Measurements from ENCODE around the gene GLRX2. TPM values are rescaled to one million over a fixed set of nuclear protein-coding genes. Genes with fewer than 3 reads are reported as not detected.
A peak's percentile ranks its signal among the peaks of the same experiment; 100 is the strongest.

Gene GLRX2
- polyA plus RNA-seq, 3 donors, result 9.0 to 16.8 (median 15.9) TPM

GRCh38 chr1:193114485-193115095 lies 9.4 kb upstream of the GLRX2 start:
- 67 to 87% (median 80%) methylated on average over 6 of the region's 6 CpGs for WGBS, 3 donors
- no peak overlapping the region for H3K27ac ChIP-seq (ENCODE audit: low read depth, low read length)

- H3K27ac ChIP-seq (ENCODE audit: low read depth, low read length), result no peak overlapping the region
Measured at GRCh38 chr1:193113992-193114332, 8.7 kb upstream of the GLRX2 start.

GRCh38 chr1:193113258-193113991 lies 8.2 kb upstream of the GLRX2 start:
- H3K27ac ChIP-seq (ENCODE audit: low read depth, low read length), result no peak overlapping the region
- WGBS, 3 donors, result 63 to 82% (median 77%) methylated on average over 9 of the region's 9 CpGs

- H3K27ac ChIP-seq (ENCODE audit: low read depth, low read length), result no peak overlapping the region
- WGBS, 3 donors, result 25 to 36% (median 32%) methylated on average over 6 of the region's 6 CpGs
Measured at GRCh38 chr1:193111641-193112090, 6.5 kb upstream of the GLRX2 start.

GRCh38 chr1:193110864-193111263 lies 5.7 kb upstream of the GLRX2 start:
- H3K27ac ChIP-seq (ENCODE audit: low read depth, low read length), result no peak overlapping the region
- WGBS, 3 donors, result 87 to 88% (median 88%) methylated on average over 3 of the region's 3 CpGs

- 93 to 97% (median 96%) methylated on average over 1 of the region's 1 CpG for WGBS, 3 donors
- no peak overlapping the region for H3K27ac ChIP-seq (ENCODE audit: low read depth, low read length)
Measured at GRCh38 chr1:193110246-193110645, 5.0 kb upstream of the GLRX2 start.

GRCh38 chr1:193109619-193110018 lies 4.4 kb upstream of the GLRX2 start:
- 88 to 100% (median 95%) methylated on average over 1 of the region's 1 CpG for WGBS, 3 donors
- H3K27ac ChIP-seq (ENCODE audit: low read depth, low read length), result no peak overlapping the region

GRCh38 chr1:193108471-193108870 lies 3.3 kb upstream of the GLRX2 start:
- 75 to 90% (median 87%) methylated on average over 3 of the region's 3 CpGs for WGBS, 3 donors
- H3K27ac ChIP-seq (ENCODE audit: low read depth, low read length), result no peak overlapping the region

GRCh38 chr1:193105821-193106177 lies 585 bp upstream of the GLRX2 start:
- no peak overlapping the region for H3K27ac ChIP-seq (ENCODE audit: low read depth, low read length)
- 25 to 41% (median 37%) methylated on average over 4 of the region's 4 CpGs for WGBS, 3 donors

GRCh38 chr1:193104502-193104906 lies 710 bp downstream of the GLRX2 start:
- 1% methylated on average over 24 of the region's 24 CpGs for WGBS, 3 donors
- peak overlapping the region; percentile 48 for H3K27ac ChIP-seq (ENCODE audit: low read depth, low read length)

- 28 to 33% (median 29%) methylated on average over 9 of the region's 9 CpGs for WGBS, 3 donors
- H3K27ac ChIP-seq (ENCODE audit: low read depth, low read length), result no peak overlapping the region
Measured at GRCh38 chr1:193103759-193104501, 1.3 kb downstream of the GLRX2 start.

GRCh38 chr1:193102662-193103061 lies 2.6 kb downstream of the GLRX2 start:
- no peak overlapping the region for H3K27ac ChIP-seq (ENCODE audit: low read depth, low read length)
- WGBS, 3 donors, result 84 to 87% (median 87%) methylated on average over 5 of the region's 5 CpGs

- no peak overlapping the region for H3K27ac ChIP-seq (ENCODE audit: low read depth, low read length)
- WGBS, 3 donors, result 74 to 92% (median 84%) methylated on average over 11 of the region's 11 CpGs
Measured at GRCh38 chr1:193094112-193094511, 11.1 kb downstream of the GLRX2 start.

- no peak overlapping the region for H3K27ac ChIP-seq (ENCODE audit: low read depth, low read length)
- 62 to 89% (median 84%) methylated on average over 1 of the region's 1 CpG for WGBS, 3 donors
Measured at GRCh38 chr1:193090865-193091264, 14.3 kb downstream of the GLRX2 start.

GRCh38 chr1:193087893-193088292 lies 17.3 kb downstream of the GLRX2 start:
- WGBS, 3 donors, result 54 to 61% (median 57%) methylated on average over 3 of the region's 3 CpGs
- no peak overlapping the region for H3K27ac ChIP-seq (ENCODE audit: low read depth, low read length)

- H3K27ac ChIP-seq (ENCODE audit: low read depth, low read length), result no peak overlapping the region
- WGBS, 3 donors, result 86 to 96% (median 93%) methylated on average over 3 of the region's 3 CpGs
Measured at GRCh38 chr1:193086342-193086741, 18.9 kb downstream of the GLRX2 start.

GRCh38 chr1:193085263-193085662 lies 20.0 kb downstream of the GLRX2 start:
- WGBS, 3 donors, result 71 to 91% (median 79%) methylated on average over 1 of the region's 1 CpG
- no peak overlapping the region for H3K27ac ChIP-seq (ENCODE audit: low read depth, low read length)

- WGBS, 3 donors, result 93 to 96% (median 93%) methylated on average over 6 of the region's 6 CpGs
- no peak overlapping the region for H3K27ac ChIP-seq (ENCODE audit: low read depth, low read length)
Measured at GRCh38 chr1:193083365-193084088, 21.7 kb downstream of the GLRX2 start.

- 81 to 97% (median 94%) methylated on average over 3 of the region's 3 CpGs for WGBS, 3 donors
- H3K27ac ChIP-seq (ENCODE audit: low read depth, low read length), result no peak overlapping the region
Measured at GRCh38 chr1:193079187-193079586, 26.0 kb downstream of the GLRX2 start.
